Upper lobe of left lung (tissue), 4 donors: ENCODE measurements around the gene NBEA.

Experiments used
- POLR2A ChIP-seq, 4 donors: fragments of 450-650 bp; IDR thresholded peaks; one replicate each; pipeline ENCODE4 v1.5.1; 2016 to 2017; ENCODE audit warnings: antibody characterized with exemption in 4 of 4, mild to moderate bottlenecking in 2 of 4
- POLR2AphosphoS5 ChIP-seq, 2 donors: sonication (generic); formaldehyde crosslinking; IDR thresholded peaks; one replicate each; pipeline ENCODE4 v1.5.1; 2017; ENCODE audit warnings: antibody characterized with exemption in 2 of 2
- TF ChIP-seq, protein P1 (sequence below), 6 experiments: fragments of 450-650 bp in 4 of 6; fragments of 200-600 bp in 2 of 6; sonication (generic) in 2 of 6; IDR thresholded peaks; one replicate each; pipeline ENCODE4 v1.5.1; 2016 to 2019; ENCODE audit warnings: antibody characterized with exemption in 6 of 6

GRCh38 chr13:35283856-35284255 is 341.8 kb downstream of the NBEA start:
- TF ChIP-seq POLR2A (IDR thresholded peaks at IDR 0.05) (no peak), POLR2AphosphoS5 (IDR thresholded peaks at IDR 0.05) (no peak)
- TF ChIP-seq, protein P1, sequence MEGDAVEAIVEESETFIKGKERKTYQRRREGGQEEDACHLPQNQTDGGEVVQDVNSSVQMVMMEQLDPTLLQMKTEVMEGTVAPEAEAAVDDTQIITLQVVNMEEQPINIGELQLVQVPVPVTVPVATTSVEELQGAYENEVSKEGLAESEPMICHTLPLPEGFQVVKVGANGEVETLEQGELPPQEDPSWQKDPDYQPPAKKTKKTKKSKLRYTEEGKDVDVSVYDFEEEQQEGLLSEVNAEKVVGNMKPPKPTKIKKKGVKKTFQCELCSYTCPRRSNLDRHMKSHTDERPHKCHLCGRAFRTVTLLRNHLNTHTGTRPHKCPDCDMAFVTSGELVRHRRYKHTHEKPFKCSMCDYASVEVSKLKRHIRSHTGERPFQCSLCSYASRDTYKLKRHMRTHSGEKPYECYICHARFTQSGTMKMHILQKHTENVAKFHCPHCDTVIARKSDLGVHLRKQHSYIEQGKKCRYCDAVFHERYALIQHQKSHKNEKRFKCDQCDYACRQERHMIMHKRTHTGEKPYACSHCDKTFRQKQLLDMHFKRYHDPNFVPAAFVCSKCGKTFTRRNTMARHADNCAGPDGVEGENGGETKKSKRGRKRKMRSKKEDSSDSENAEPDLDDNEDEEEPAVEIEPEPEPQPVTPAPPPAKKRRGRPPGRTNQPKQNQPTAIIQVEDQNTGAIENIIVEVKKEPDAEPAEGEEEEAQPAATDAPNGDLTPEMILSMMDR (IDR thresholded peaks at IDR 0.05) = no peak
